ENCODE results near the gene FGF23. TPM values are rescaled to one million over a fixed set of nuclear protein-coding genes. Genes with fewer than 3 reads are reported as not detected.

Gene FGF23
- total RNA-seq, 1 donor from 2014 or later, result not detected

GRCh38 chr12:4383304-4383865 lies 3.9 kb upstream of the FGF23 start:
- H3K36me3 ChIP-seq, result no peaks in the 10 kb centered on the region
- intact Hi-C loops (cut with DNase I), result no loop called here
- no peaks in the 10 kb centered on the region for H3K9me3 ChIP-seq
- no peak for DNase-seq
- H3K27me3 ChIP-seq (ENCODE audit: low read depth), result peaks cover 14% of the 10 kb centered on the region
- H3K4me3 ChIP-seq, result no peak overlapping the region
- H3K27ac ChIP-seq, result no peak overlapping the region
- ATAC-seq, result no peak
- no peaks in the 10 kb centered on the region for H3K4me1 ChIP-seq
- no peak for TF ChIP-seq CTCF (IDR thresholded peaks at IDR 0.05)

- intact Hi-C loops (cut with DNase I), result no loop called here
- no peak for TF ChIP-seq CTCF (IDR thresholded peaks at IDR 0.05)
- Histone ChIP-seq H3K27ac (no peak overlapping the region), H3K9me3 (no peaks in the 10 kb centered on the region), H3K27me3 (ENCODE audit: low read depth) (peaks cover 21% of the 10 kb centered on the region), H3K4me1 (no peaks in the 10 kb centered on the region), H3K4me3 (no peak overlapping the region), H3K36me3 (no peaks in the 10 kb centered on the region)
- DNase-seq, result no peak
- no peak for ATAC-seq
Measured at GRCh38 chr12:4380332-4380731, 820 bp upstream of the FGF23 start.

- no peak overlapping the region for H3K4me3 ChIP-seq
- H3K4me1 ChIP-seq, result no peaks in the 10 kb centered on the region
- no peaks in the 10 kb centered on the region for H3K9me3 ChIP-seq
- H3K36me3 ChIP-seq, result no peaks in the 10 kb centered on the region
- intact Hi-C loops (cut with DNase I), result no loop called here
- DNase-seq, result no peak
- no peak for ATAC-seq
- no peak overlapping the region for H3K27ac ChIP-seq
- peaks cover 21% of the 10 kb centered on the region for H3K27me3 ChIP-seq (ENCODE audit: low read depth)
- TF ChIP-seq CTCF (IDR thresholded peaks at IDR 0.05), result no peak
Measured at GRCh38 chr12:4378772-4379171, 740 bp downstream of the FGF23 start.

- intact Hi-C loops (cut with DNase I), result no loop called here
- H3K9me3 ChIP-seq, result no peaks in the 10 kb centered on the region
- no peak for TF ChIP-seq CTCF (IDR thresholded peaks at IDR 0.05)
- H3K27ac ChIP-seq, result no peak overlapping the region
- H3K36me3 ChIP-seq, result no peaks in the 10 kb centered on the region
- DNase-seq (no peak), ATAC-seq (no peak)
- H3K27me3 ChIP-seq (ENCODE audit: low read depth), result peaks cover 12% of the 10 kb centered on the region
- H3K4me3 ChIP-seq, result no peak overlapping the region
- H3K4me1 ChIP-seq, result no peaks in the 10 kb centered on the region
Measured at GRCh38 chr12:4375449-4375848, 4.1 kb downstream of the FGF23 start.

GRCh38 chr12:4372653-4373052 lies 6.9 kb downstream of the FGF23 start:
- no peak for TF ChIP-seq CTCF (IDR thresholded peaks at IDR 0.05)
- intact Hi-C loops (cut with DNase I), result no loop called here
- H3K27ac ChIP-seq, result no peak overlapping the region
- H3K36me3 ChIP-seq, result no peaks in the 10 kb centered on the region
- ATAC-seq, result no peak
- H3K4me1 ChIP-seq, result no peaks in the 10 kb centered on the region
- no peak overlapping the region for H3K4me3 ChIP-seq
- no peak for DNase-seq
- H3K9me3 ChIP-seq, result no peaks in the 10 kb centered on the region
- peaks cover under 1% of the 10 kb centered on the region for H3K27me3 ChIP-seq (ENCODE audit: low read depth)

- intact Hi-C loops (cut with DNase I), result no loop called here
Measured at GRCh38 chr12:4370265-4370664, 9.2 kb downstream of the FGF23 start.

More at GRCh38 chr12:4370265-4370664, 9.2 kb downstream of the FGF23 start:
- ATAC-seq (no peak), DNase-seq (no peak)
- Histone ChIP-seq H3K4me1 (no peaks in the 10 kb centered on the region), H3K4me3 (no peak overlapping the region), H3K27ac (no peak overlapping the region), H3K27me3 (ENCODE audit: low read depth) (no peaks in the 10 kb centered on the region), H3K36me3 (no peaks in the 10 kb centered on the region), H3K9me3 (no peaks in the 10 kb centered on the region)
- TF ChIP-seq CTCF (IDR thresholded peaks at IDR 0.05), result no peak
